HepG2 (cell line): ENCODE measurements around the gene DUS1L. TPM values are rescaled to one million over a fixed set of nuclear protein-coding genes. Genes with fewer than 3 reads are reported as not detected.
A peak's percentile ranks its signal among the peaks of the same experiment; 100 is the strongest.

Experiments used
- KDM6A ChIP-seq: IDR thresholded peaks from 2 replicates; pipeline ENCODE4 v1.6.1; 2016; ENCODE audit warnings: low read depth
- MAF1 ChIP-seq: sonication (generic); formaldehyde crosslinking; IDR thresholded peaks from 2 replicates; pipeline ENCODE4 v1.5.0; 2020; ENCODE audit warnings: missing genetic modification reagents, borderline replicate concordance
- NCOA1 ChIP-seq: sonication (generic); formaldehyde crosslinking; IDR thresholded peaks from 2 replicates; pipeline ENCODE4 v1.9.0; 2021; ENCODE audit warnings: missing genetic modification reagents
- PAWR ChIP-seq: sonication (generic); formaldehyde crosslinking; IDR thresholded peaks from 2 replicates; pipeline ENCODE4 v1.4.0; 2020; ENCODE audit warnings: missing genetic modification reagents, mild to moderate bottlenecking, borderline replicate concordance
- SAFB2 ChIP-seq: sonication (generic); formaldehyde crosslinking; IDR thresholded peaks from 2 replicates; pipeline ENCODE4 v1.5.1; 2020; ENCODE audit warnings: missing genetic modification reagents, low read depth, mild to moderate bottlenecking, borderline replicate concordance
- SMC3 ChIP-seq: IDR thresholded peaks from 2 replicates; pipeline ENCODE4 v1.6.1; 2011; ENCODE audit warnings: low read length, improper control_type of control experiment
- STAT6 ChIP-seq: sonication (generic); formaldehyde crosslinking; IDR thresholded peaks from 2 replicates; pipeline ENCODE4 v1.4.0; 2020; ENCODE audit warnings: missing genetic modification reagents, mild to moderate bottlenecking, borderline replicate concordance
- ZBTB21 ChIP-seq: sonication (generic); formaldehyde crosslinking; IDR thresholded peaks from 2 replicates; pipeline ENCODE4 v1.4.0; 2020; ENCODE audit warnings: missing genetic modification reagents
- ZNF230 ChIP-seq: sonication (generic); formaldehyde crosslinking; IDR thresholded peaks from 2 replicates; pipeline ENCODE4 v1.4.0; 2020; ENCODE audit warnings: mild to moderate bottlenecking, missing genetic modification reagents
- ZNF296 ChIP-seq: sonication (generic); formaldehyde crosslinking; conservative IDR thresholded peaks from 2 replicates; pipeline ENCODE4 v1.5.0; 2020; ENCODE audit warnings: mild to moderate bottlenecking, missing genetic modification reagents
- ZNF441 ChIP-seq: sonication (generic); formaldehyde crosslinking; IDR thresholded peaks from 2 replicates; pipeline ENCODE4 v1.7.0; 2021; ENCODE audit warnings: missing genetic modification reagents, borderline replicate concordance
- ZNF552 ChIP-seq: sonication (generic); formaldehyde crosslinking; IDR thresholded peaks from 2 replicates; pipeline ENCODE4 v1.9.0; 2022; ENCODE audit warnings: missing genetic modification reagents, mild to moderate bottlenecking, borderline replicate concordance
- polyA plus RNA-seq, 8 experiments: library from polyadenylated mRNA; depleted of rRNA in 3 of 8; stranded (reverse) in 7 of 8; unstranded in 1 of 8; fragments of >200 nt; fragmentation: Illumina TruSeq in 4 of 8; extraction: Trizol in 4 of 8; gene quantifications; 2 replicates each; pipeline versions ENCODE4 v1.2.1 to v1.2.3, GENCODE V29; 2011 to 2016; ENCODE audit warnings: low read depth in 4 of 8, missing spikeins in 1 of 8, mixed read lengths in 1 of 8; ENCODE audit not compliant: insufficient read depth in 1 of 8
- total RNA-seq, 5 experiments: library from RNA; depleted of rRNA; stranded (reverse); fragments of >200 nt; fragmentation: Illumina TruSeq; extraction: Trizol; gene quantifications; 2 replicates each; pipeline ENCODE4 v1.2.3, GENCODE V29; 2016; ENCODE audit warnings: low read depth in 1 of 5
- TF ChIP-seq, protein P1 (sequence below), 2 experiments: sonication (generic) in 1 of 2; formaldehyde crosslinking in 1 of 2; IDR thresholded peaks; 2 replicates each; pipeline versions ENCODE4 v1.4.0 to v1.6.1; 2016 to 2020; ENCODE audit warnings: borderline replicate concordance in 1 of 2, low read depth in 1 of 2, mild to moderate bottlenecking in 1 of 2, missing genetic modification reagents in 1 of 2
- TF ChIP-seq, protein P2 (sequence below), 2 experiments: sonication (generic) in 1 of 2; formaldehyde crosslinking in 1 of 2; IDR thresholded peaks; 2 replicates each; pipeline versions ENCODE4 v1.4.0 to v1.6.1; 2018 to 2020; ENCODE audit warnings: missing genetic modification reagents in 2 of 2, borderline replicate concordance in 1 of 2, low read depth in 1 of 2, mild to moderate bottlenecking in 1 of 2, missing biosample characterization in 1 of 2

DUS1L gene
- total and polyA plus RNA-seq, 2 of the 13 experiments (the other 11 are each of a cell fraction or from before 2014, with no cell fraction given), result 81.0 to 109 TPM

DNA sequence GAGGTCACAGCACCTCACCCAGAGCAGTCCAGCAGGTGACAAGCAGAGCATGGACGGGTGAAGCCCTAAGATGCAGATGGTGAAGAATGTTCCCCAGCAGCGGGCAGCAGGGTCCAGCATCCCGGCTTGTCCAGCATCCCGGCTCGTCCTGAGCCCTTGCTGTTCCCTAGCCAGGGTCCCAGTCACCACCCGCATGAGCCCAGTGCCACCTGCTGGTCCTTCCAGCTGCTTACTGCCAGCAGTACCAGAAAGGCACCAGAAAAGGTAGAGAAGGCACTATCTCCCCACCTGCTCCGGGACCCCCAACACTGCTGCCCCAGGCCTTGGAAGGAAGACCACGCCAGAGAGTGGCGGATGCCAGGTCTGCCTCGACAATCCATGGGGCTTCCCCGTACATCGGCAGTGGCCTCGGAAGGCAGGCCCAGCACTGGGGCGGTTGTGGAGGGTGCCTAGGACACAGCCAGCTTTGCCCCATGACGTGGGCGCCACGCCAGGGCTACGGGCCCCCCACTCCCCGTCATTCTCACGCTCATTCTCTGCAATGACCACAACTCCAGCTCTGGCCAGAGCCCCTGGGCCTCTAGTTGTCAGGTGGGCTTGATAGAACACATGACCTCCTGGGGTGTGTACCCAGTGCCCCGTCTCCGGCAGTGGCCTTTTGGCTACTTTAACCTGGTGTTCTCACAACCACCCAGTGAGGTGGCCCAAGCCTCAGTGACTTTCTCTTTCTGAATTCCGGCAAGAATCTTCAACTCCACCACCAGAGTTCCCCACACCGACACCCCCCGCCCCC lies 44.3 kb downstream of the DUS1L start (continued):
- TF ChIP-seq SAFB2 (CRISPR knock-in tag), result no peak
- no peak for TF ChIP-seq ZBTB21 (CRISPR knock-in tag)
- TF ChIP-seq, protein P1, sequence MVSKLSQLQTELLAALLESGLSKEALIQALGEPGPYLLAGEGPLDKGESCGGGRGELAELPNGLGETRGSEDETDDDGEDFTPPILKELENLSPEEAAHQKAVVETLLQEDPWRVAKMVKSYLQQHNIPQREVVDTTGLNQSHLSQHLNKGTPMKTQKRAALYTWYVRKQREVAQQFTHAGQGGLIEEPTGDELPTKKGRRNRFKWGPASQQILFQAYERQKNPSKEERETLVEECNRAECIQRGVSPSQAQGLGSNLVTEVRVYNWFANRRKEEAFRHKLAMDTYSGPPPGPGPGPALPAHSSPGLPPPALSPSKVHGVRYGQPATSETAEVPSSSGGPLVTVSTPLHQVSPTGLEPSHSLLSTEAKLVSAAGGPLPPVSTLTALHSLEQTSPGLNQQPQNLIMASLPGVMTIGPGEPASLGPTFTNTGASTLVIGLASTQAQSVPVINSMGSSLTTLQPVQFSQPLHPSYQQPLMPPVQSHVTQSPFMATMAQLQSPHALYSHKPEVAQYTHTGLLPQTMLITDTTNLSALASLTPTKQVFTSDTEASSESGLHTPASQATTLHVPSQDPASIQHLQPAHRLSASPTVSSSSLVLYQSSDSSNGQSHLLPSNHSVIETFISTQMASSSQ (IDR thresholded peaks at IDR 0.05; ENCODE audit: low read depth), result no peak
- TF ChIP-seq, protein P1 (CRISPR knock-in tag; IDR thresholded peaks at IDR 0.05; ENCODE audit: borderline replicate concordance), result peak; percentile 46
- TF ChIP-seq PAWR, result 0 out of 2 replicates have a peak, but pooled peaks have one; percentile 78
- no peak for TF ChIP-seq KDM6A
- TF ChIP-seq NCOA1 (CRISPR knock-in tag), result no peak
- no peak for TF ChIP-seq STAT6 (CRISPR knock-in tag)
- TF ChIP-seq SMC3, result peak; percentile 93
- no peak for TF ChIP-seq ZNF441 (CRISPR knock-in tag)
- no peak for TF ChIP-seq ZNF230
- peak; percentile 91 for TF ChIP-seq ZNF296
- TF ChIP-seq, protein P2, sequence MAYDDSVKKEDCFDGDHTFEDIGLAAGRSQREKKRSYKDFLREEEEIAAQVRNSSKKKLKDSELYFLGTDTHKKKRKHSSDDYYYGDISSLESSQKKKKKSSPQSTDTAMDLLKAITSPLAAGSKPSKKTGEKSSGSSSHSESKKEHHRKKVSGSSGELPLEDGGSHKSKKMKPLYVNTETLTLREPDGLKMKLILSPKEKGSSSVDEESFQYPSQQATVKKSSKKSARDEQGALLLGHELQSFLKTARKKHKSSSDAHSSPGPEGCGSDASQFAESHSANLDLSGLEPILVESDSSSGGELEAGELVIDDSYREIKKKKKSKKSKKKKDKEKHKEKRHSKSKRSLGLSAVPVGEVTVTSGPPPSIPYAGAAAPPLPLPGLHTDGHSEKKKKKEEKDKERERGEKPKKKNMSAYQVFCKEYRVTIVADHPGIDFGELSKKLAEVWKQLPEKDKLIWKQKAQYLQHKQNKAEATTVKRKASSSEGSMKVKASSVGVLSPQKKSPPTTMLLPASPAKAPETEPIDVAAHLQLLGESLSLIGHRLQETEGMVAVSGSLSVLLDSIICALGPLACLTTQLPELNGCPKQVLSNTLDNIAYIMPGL (CRISPR knock-in tag; IDR thresholded peaks at IDR 0.05; ENCODE audit: borderline replicate concordance in 1 of 2, low read depth in 1 of 2), result peak; percentile 94 to 98
- peak; percentile 74 for TF ChIP-seq MAF1 (CRISPR knock-in tag)
- peak; percentile 62; the same call in 1 of the 2 replicates for TF ChIP-seq ZNF552 (CRISPR knock-in tag)
